GM11168 (cell line): ENCODE measurements around the gene SMARCC2.
"Not testable (repeated sequence)": the region's sequence is repeated elsewhere in the genome, so short reads cannot be mapped to it uniquely, and the experiment has no call there.

Experiments
- in situ Hi-C: fragments of 300-500 bp; cut with MboI; formaldehyde crosslinking; loops from one replicate; pipeline ENCODE4 v1.12.0; 2022; ENCODE audit warnings: low sequenced_read_pairs; ENCODE audit not compliant: unreplicated experiment

The SMARCC2 gene

DNA sequence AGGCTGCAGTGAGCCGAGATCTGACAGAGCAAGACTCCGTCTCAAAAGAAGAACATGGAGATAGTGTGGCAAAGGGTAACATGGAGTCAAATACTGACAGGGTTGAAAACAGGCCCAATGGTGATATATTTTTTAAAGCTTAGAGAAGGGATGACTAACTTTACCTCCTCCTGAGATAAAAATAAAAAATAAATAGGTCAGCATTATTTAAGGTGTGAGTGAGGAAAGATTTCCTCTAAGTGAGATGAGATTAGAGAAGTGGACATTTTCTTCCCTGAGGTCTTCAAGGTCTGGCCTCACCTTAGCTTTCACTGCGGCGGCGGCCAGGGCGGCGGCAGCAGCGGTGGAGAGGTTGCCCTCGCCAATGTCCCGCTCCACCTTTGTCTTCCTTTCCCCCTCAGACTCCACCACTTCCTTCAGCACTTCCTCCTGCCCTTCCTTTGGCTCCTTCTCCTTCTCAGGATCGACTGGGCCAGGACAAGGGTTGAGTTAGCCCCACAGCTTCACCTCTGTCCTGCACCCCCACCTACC, 20.0 kb downstream of the SMARCC2 start:
- in situ Hi-C loops = no loop called here

DNA sequence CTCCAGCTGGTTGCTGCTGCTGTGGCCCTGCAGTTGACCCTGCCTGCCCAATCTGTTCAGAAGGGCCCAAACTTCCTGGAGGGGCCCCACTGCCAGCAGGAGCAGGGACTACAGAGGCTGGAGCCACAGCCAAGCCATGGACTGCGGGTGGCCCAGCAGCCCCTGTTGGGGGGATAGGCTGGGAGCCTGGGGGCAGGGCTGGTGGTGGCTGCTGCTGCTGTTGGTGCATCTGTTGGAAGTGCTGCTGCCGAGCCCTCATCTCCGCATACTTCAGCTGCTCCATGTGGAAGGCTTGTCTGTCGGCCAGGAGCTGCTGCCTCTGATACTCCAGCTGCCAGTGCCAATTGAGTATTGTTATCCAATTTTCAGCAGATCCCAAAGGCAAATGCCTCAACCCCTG, 23.9 kb downstream of the SMARCC2 start:
- in situ Hi-C loops = no loop called here

DNA sequence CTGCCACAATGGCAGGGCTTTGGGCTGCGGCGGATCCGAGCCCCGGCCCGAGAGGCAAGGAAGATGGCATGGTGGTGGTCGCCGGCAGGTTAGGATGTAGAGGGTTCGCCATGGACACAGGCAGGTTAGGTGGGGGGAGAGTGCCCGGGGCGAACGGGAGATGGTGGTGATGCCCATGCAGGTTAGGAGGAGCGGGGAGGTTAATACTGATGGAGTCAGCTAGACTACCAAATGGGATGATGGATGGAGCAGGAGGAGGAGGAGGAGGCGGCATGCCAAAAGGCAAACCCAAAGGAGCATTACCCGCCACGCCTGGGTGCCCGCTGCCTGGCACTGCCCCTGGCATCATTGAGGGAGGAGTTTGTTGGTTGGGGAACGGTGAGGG, 24.9 kb downstream of the SMARCC2 start:
- in situ Hi-C loops = no loop called here

DNA sequence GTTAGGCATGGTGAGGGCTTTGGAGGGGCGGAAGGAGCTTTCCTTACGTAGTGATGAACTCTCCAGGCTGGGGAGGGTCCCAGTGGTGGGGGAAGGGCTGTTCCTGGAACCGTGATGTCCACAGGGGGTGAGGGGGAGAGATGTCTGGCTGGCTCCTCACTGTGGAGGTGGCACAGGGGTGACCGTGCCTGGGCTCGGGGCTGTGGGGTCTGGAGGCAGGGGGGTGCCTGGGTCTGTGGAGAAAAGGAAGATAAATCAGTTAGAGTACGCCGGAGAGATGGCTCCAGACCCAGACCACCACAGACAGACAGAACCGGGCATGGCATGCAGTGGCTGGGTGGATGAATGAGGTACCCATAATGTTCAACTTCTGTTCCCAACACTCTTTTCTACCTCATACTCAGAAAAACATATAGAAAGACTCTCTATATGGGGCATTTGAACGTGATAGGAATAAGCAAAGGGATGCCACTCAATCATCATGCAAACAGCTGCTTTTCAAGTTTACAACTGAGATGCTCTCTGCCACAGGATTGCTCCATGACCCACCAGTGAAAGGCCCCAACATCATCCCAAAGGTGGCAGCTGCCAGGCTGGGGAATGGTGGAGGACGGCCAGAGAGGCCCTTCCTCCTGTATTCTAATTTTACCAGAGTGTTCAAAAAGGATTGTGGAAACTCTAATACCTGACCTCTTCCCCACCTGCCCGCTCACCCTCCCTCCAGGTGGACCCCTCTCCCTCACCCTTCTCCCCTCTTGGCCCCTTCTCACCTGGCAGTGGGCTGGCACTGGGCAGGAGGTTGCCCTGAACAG, 25.5 kb downstream of the SMARCC2 start:
- in situ Hi-C loops = no loop called here

DNA sequence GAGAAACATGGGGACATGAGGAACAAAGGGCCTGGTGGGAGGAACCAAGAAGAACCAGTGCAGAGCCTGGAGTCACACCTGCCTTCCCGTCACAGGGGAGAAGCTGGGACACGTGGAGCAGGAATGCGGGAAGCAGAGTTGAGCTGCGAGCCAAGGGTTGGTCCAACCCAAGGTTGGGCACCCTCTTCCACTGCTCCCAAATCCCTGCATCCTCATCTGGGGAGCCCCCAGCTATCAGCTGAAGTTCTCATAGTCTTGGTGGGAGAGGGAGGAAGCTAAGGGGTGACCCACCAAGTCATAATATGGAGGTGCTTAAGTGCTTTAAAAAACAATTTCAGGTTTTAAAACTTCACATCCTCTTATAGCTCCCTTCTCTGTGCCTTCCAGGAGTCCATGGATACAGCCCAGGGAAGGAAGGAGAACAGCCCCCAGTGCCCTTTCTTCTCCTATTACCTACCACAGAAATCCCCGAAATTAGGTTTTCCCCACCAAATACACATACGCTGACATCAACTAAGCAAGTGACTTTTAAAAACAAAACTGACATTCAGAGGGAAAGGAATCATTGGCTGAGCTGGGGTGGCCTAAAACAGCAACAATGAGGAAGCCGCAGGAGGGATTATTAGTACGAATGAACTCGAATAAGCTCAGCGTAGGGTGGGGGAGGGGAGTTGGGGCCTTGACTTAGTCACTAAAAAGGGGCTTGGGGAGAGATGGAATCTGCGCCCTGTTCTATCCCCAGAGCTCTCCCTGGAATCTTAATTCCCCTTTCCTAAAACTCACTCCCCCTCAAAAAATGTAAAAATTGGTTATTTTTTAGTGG, 26.6 kb downstream of the SMARCC2 start:
- in situ Hi-C loops = no loop called here

DNA sequence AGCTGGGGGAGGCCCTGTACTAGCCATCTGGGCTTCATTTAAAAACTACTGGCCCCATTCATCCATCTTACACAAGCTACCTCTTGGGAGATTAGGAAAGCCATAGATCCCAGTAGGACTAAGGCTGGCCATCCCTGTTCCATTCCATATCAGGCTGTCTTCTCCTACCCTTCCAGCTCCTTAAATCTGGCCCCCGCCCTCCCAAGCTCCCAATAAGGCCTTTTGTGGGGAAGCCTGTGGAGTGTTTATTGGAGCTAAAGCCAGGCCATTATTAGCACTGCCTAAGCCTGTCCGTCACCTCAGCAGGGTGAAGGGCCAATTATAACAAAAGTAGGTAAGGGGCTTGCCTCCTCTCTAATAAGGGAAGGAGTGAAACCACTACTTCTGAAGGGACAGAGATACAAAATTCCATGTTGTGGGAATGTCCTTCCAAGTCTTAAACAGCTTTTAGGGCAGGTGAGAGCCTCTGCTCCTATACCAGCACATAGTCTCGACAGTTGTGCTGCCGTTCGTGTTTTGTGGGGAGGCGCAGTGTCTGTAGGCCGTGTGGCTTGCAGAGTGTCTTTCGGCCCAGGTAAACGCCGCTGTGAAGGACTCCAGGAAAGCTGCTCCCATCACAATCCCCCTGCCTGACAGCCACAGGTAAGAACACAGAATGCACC, 27.5 kb downstream of the SMARCC2 start:
- in situ Hi-C loops = no loop called here

DNA sequence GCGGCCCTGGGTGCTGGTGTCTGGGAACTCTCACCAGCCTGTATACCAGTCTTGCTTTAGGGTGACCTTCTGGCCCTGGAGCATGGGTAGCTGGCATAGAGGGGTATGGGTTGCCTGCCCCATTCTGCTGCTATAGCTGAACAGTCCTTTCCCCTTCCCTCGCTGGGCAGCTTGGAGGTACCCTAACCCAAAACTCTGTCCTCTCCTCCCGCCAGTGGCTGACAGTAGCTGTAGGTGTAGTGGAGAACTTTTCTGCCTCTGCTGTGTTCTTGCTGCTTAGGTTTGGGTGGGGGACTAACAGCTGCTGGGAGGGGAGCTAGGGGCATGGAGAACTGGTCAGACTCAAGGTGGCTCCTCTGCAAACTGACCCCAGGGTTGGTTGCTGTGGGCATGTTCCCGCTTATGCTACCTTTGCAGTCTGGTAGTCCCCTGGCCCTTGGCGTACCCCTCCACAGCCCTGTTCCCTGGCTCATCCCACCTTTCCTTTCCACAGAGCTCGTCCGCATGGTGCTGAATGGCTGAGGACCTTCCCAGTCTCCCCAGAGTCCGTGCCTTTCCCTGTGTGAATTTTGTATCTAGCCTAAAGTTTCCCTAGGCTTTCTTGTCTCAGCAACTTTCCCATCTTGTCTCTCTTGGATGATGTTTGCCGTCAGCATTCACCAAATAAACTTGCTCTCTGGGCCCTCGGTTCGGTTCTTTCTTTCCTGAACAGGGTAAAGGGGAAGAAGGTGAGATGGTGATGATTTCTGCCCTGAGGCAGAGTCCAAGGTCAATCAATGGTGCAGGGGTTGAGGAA, 28.2 kb downstream of the SMARCC2 start:
- in situ Hi-C loops = no loop called here

DNA sequence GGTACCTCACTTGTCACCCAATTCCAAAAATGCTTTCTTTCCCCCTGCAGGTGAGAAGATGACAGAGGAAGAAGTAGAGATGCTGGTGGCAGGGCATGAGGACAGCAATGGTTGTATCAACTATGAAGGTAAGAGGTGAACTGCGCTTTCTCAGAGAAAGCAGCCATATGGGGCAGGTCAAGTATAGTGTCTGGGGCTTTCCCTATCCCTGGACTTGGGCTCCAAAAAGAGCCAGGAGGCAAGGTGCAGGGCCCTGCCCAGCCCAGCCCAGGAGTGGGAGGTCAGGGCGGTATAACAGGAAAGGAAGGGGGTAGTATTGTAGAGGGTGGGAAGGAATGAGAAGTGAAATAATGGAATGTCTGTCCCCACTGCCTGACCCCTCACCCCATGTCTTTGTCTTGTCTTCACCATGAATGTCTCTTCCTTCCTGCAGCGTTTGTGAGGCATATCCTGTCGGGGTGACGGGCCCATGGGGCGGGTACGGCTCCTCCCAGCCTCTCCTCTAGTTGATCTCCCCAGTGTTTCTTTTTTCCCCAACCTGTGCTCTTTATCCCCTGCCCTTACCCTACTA, 29.0 kb downstream of the SMARCC2 start:
- in situ Hi-C loops = no loop called here

DNA sequence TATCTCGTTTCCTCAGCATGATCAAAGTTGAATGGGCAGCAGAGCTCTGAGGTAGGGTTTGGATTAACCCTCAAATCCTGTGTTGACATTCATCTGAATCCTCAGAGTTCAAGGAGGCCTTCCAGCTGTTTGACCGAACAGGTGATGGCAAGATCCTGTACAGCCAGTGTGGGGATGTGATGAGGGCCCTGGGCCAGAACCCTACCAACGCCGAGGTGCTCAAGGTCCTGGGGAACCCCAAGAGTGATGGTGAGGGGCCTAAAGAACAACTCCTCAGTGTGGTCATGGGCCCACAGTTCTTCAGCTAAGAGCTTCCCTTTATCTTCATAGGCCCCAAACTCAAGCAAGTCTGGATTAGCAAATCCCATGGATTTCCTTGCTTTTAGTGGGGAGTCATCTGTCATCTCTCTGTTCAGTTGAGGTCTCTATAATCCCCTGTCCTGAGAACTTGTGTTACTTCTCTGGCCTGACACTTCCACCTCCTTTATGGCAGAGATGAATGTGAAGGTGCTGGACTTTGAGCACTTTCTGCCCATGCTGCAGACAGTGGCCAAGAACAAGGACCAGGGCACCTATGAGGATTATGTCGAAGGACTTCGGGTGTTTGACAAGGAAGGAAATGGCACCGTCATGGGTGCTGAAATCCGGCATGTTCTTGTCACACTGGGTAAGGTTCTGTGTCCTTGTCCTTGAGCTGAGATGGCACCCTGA, 29.6 kb downstream of the SMARCC2 start:
- in situ Hi-C loops = no loop called here

DNA sequence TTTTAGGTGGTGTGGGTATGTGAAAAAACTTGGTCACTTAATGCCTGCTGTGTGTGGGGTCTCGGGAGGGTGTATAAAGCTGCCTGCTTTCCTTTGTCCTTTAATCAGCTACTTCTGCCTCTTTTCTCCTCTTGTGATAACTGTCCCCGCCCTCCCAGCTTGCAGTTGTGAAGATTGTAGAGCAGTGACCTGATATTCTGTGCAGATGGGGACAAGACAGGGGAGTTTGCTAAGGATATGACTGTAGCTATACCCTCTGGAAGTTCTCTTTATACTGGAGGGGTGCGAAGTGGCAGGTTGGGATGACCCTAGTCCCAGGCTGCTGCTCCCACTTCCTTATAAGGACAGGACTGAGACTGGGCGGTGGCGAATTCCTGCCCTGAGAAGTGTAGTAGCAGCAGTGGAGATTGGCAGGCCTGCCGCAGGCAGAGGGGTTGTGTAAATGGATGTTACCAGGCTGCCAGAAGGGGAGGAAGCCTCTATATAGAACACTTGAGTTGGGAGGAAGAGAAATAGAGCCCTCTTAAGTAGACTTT, 30.3 kb downstream of the SMARCC2 start:
- in situ Hi-C loops = no loop called here

DNA sequence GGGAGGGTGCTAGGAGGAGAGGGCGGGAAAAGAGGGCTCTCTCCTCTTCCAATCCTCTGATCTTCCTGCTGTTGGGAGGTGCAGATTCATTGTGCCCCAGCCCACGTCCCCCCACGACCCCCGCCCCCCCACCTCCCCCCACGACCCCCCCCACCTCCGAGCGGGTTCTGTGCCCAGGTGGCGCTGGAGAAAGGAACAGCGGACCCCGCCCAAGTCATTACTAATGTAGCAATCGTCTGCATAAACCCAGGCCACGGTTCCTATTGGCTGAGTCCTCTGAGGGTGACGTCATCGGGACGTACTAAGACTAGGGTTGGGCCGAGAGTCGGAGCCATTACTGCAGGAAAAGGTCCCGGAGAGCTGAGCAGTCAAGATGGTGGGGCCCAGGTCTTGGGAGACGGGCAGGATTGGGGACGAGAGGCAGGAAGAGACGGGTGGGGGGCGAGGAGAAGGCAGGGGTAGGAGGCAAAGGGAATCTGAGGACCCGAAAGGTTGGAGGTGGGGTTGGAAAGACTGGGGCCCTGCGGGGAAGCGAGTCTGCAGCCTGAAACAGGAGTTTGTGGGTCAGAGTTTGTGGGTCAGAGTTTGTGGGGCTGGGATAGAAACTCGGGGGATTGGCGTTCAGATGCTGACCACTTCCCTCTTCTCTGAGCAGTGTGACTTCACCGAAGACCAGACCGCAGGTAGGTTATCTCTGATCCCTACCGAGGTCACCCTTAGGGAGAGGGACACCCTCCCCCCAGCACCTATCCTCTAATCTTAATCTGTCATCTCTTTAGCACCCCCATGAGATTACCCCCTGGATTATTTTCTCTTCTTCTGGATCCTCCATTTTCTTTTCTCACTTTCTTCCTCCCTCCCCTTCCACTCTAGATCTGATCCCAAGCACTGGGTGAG, 31.0 kb downstream of the SMARCC2 start, which contains the start of gene MYL6:
MYL6 (plus strand) TSS at position 331 of the 897 bp plus-strand sequence; CDS start at position 374, 43 bp downstream.
- in situ Hi-C loops = no loop called here

DNA sequence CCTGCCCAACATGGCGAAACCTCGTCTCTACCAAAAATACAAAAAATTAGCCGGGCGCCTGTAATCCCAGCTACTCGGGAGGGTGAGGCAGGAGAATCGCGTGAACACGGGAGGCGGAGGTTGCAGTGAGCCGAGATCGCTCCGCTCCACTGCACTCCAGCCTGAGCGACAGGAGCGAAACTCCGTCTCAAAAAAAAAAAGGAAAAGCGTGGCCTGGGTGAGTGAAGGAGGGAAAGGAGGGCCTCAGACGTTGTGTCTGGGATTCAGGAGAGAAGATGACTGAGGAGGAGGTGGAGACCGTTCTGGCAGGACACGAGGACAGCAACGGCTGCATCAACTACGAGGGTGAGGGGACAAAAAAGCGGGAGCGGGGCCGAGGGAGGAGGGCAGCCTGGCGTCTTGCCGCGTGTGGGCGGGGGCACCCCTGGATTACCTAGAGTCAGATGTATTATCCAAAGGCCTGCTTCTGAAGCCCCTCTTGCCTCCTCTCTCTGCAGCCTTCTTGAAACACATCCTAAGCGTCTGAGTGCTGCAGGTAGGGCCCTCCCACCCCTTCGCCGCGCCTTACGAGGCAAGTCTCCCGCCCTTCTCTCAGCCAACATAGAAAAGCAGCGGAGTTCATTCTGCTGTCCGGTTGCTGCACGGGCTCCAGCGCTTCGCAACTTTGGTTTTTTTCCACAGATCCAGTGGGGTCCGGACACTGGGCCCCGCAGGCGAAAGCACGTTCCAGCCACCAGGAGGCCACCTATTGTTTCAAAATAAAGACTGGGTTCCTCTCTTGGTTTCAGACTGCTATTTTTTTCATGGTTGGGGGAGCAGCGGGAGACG, 31.9 kb downstream of the SMARCC2 start:
- in situ Hi-C loops = no loop called here

DNA sequence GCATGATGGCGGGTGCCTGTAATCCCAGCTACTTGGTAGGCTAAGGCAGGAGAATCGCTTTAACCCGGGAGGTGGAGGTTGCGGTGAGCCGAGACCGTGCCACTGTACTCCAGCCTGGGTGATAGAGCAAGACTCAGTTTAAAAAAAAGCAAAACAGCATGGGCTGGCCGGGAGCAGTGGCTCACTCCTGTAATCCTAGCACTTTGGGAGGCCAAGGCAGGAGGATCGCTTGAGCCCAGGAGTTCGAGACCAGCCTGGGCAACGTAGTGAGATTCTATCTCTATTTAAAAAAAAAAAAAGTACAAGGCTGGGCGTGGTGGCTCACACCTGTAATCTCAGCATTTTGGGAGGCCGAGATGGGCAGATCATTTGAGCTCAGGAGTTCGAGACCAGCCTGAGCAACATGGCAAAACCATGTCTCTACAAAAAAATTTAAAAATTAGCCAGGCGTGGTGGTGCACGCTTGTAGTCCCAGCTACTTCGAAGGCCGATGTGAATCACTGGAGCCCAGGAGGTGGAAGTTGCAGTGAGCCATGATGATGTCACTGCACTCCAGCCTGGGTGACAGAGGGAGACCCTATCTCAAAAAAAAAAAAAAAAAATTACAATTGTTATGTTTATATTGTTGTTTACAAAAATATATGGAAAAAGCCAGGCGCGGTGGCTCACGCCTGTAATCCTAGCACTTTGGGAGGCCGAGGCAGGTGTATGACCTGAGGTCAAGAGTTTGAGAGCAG, 32.7 kb downstream of the SMARCC2 start:
- in situ Hi-C loops = not testable (repeated sequence)

DNA sequence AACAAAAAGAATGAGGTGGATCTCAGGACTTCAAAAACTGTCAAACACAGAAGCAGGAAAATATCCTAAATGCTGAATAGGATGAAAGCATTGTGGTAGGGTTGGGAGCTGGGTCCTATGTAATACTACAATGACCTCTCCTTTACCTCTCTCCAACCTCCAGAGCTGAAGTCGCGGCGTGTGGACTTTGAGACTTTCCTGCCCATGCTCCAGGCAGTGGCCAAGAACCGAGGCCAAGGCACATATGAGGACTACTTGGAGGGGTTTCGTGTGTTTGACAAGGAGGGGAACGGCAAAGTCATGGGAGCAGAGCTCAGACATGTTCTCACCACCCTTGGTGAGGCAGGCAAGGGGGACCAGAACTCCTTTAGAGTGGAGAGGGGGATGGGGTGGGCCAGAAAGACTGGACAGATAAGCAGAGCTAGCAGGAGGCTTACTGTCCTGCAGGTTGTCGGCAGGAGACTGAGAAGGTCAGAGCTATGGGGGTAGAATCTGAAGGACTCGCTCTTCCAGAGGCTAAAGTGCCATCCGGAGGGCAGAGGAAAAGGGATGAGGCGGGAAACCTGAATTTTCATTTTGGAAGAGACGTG, 33.9 kb downstream of the SMARCC2 start:
- in situ Hi-C loops = no loop called here

DNA sequence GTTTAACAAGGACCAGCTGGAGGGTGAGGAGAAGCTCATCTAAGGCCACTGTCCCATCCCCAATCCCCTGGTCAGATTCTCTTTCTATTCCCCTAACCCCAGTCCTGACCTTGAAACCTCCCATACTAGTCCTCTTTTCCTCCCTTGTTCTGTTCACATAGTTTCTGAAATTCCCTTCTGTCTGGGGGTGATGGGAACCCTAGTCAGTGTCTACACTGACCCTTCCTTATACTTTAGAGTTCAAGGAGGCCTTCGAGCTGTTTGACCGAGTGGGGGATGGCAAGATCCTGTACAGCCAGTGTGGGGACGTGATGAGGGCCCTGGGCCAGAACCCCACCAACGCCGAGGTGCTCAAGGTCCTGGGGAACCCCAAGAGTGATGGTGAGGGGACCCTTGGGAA, 34.5 kb downstream of the SMARCC2 start:
- in situ Hi-C loops = no loop called here

DNA sequence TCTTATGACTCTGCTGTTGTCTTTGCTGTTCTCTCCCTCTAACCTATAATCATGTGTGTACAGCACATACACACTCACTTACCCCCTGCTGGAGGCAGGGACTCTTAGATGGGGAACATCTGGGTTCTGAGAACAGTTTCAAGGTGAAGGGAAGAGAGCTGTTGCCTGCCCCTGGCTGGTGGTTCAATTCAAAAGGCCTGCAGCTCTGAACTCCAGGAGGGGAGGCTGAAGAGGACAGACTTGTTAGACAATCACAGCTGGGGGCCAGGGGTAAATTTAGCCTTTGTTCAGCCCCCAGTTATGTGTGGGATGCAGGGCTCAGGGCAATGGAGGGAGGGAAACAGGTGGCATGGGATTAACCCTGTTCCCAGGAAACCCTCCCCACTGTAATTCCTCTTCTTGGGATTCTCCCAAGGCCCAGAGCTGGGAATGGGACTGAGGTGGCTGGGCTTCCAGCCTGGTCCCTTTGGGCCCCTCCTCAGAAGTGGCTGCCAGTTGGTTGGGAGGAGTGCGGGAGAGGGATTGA, 35.0 kb downstream of the SMARCC2 start:
- in situ Hi-C loops = no loop called here
